Right atrium auricular region (tissue), 2 donors: ENCODE measurements around the gene SNX6. TPM values are rescaled to one million over a fixed set of nuclear protein-coding genes. Genes with fewer than 3 reads are reported as not detected.
"Not testable (repeated sequence)": the region's sequence is repeated elsewhere in the genome, so short reads cannot be mapped to it uniquely, and the experiment has no call there.

ENCODE experiments used
- DNase-seq: peaks from one replicate; pipeline ENCODE4 v3.0.0-alpha.2; 2019; ENCODE audit warnings: low spot score
- H3K27ac ChIP-seq, 2 donors: fragments of 200-600 bp; sonication (generic); 1 replicate in 1 of 2; 2 replicates in 1 of 2; pipeline ENCODE4 v1.5.1; 2016 to 2019
- H3K27me3 ChIP-seq, 2 donors: fragments of 200-600 bp; sonication (generic); one replicate each; pipeline versions ENCODE4 v1.5.1 to v1.6.0; 2017 to 2019
- H3K36me3 ChIP-seq: fragments of 200-600 bp; sonication (generic); one replicate; pipeline ENCODE4 v1.5.1; 2016
- H3K4me1 ChIP-seq, 2 donors: fragments of 200-600 bp; sonication (generic); one replicate each; pipeline versions ENCODE4 v1.5.1 to v1.6.0; 2017 to 2019
- H3K4me3 ChIP-seq, 2 donors: fragments of 200-600 bp; sonication (generic); 1 replicate in 1 of 2; 2 replicates in 1 of 2; pipeline ENCODE4 v1.5.1; 2017 to 2019; ENCODE audit warnings: mild to moderate bottlenecking in 1 of 2, moderate library complexity in 1 of 2
- H3K9me3 ChIP-seq, 2 donors: fragments of 200-600 bp; sonication (generic); one replicate each; pipeline ENCODE4 v1.5.1; 2019
- CTCF ChIP-seq, 2 donors: fragments of 200-600 bp; sonication (generic); IDR thresholded peaks; one replicate each; pipeline ENCODE4 v1.5.1; 2019; ENCODE audit warnings: antibody characterized with exemption in 2 of 2
- total RNA-seq, 2 donors: library from RNA; depleted of rRNA; stranded (reverse); fragments of >200 nt; gene quantifications; one replicate each; pipeline ENCODE4 v1.1.0, GENCODE V29; 2016

Gene SNX6
- total RNA-seq, 2 donors from 2014 or later: 61.6 to 63.5 TPM

GRCh38 chr14:34522496-34522895 is 107.5 kb downstream of the SNX6 start:
- H3K27me3 ChIP-seq: no peaks in the 10 kb centered on the region
- H3K27ac ChIP-seq: no peak overlapping the region
- H3K9me3 ChIP-seq: no peaks in the 10 kb centered on the region
- TF ChIP-seq CTCF (IDR thresholded peaks at IDR 0.05): no peak
- H3K4me3 ChIP-seq: no peak overlapping the region
- peaks cover 99% of the 10 kb centered on the region for H3K36me3 ChIP-seq
- no peaks in the 10 kb centered on the region for H3K4me1 ChIP-seq
- DNase-seq: no peak

GRCh38 chr14:34521071-34521470 is 108.9 kb downstream of the SNX6 start:
- not testable (repeated sequence) for H3K9me3 ChIP-seq, H3K4me3 ChIP-seq, DNase-seq, H3K4me1 ChIP-seq, H3K27ac ChIP-seq, H3K27me3 ChIP-seq
- H3K36me3 ChIP-seq: peaks cover 90% of the 10 kb centered on the region

- not testable (repeated sequence) for H3K4me3 ChIP-seq, DNase-seq, H3K4me1 ChIP-seq, H3K27ac ChIP-seq, H3K9me3 ChIP-seq, H3K27me3 ChIP-seq
- peaks cover 90% of the 10 kb centered on the region for H3K36me3 ChIP-seq
These were observed 109.5 kb downstream of the SNX6 start for GRCh38 chr14:34520304-34520970.

Other genes starting within 250 kb of the SNX6 start
- 10 to 100 TPM in 1 of 2 donors, 1 to 10 TPM in 1; 9.4 to 10.8 TPM for gene SPTSSA, start 167.9 kb downstream of the SNX6 start, total RNA-seq
- 10 to 100 TPM; 17.9 to 22.7 TPM for gene EAPP, start 90.4 kb downstream of the SNX6 start, total RNA-seq
- 100 to 1,000 TPM; 261 to 441 TPM for gene CFL2, start 84.4 kb upstream of the SNX6 start, total RNA-seq
- 10 to 100 TPM in 1 of 2 donors, 1 to 10 TPM in 1; 3.4 to 11.8 TPM for gene BAZ1A, start 245.2 kb upstream of the SNX6 start, total RNA-seq